ENCODE measurements around the gene SMIM41. TPM values are rescaled to one million over a fixed set of nuclear protein-coding genes. Genes with fewer than 3 reads are reported as not detected.

Gene SMIM41
- polyA plus RNA-seq, 1 donor (not counting 4 experiments of a cell fraction or from before 2014, with no cell fraction given): not detected

DNA sequence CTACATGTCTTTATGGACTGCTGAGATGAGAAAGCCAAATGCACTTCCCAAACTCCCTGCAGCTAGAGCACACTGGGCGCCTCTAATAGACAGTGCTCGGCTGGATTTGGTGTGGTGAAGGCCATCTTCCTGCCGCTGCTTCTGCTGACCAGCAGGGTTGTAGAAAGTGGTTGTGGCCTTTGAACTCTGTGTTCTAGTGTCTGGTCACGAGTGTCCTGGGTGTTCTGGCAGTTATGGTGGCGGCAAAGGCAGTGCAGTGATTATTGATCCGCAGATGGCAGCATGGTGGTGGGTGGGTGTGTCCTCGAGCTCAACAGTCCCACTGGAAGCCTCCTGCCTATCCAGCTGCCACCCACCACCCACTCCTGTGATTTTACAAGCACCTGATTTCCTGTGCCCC, 43.4 kb downstream of the SMIM41 start:
- no peak overlapping the region for H3K27ac ChIP-seq (ENCODE audit: control insufficient read depth, insufficient read depth, low read length)
- DNase-seq (ENCODE audit: low read depth, low spot score) (no peak), FAIRE-seq (no peak)
- no peaks in the 10 kb centered on the region for H3K36me3 ChIP-seq (ENCODE audit: control insufficient read depth in 2 of 2, extremely low read depth in 1 of 2, insufficient read depth in 2 of 2, low read length in 2 of 2)
- H3K27me3 ChIP-seq (ENCODE audit: control insufficient read depth, extremely low read depth, insufficient read depth, low read length): peaks cover 13% of the 10 kb centered on the region
- no peaks in the 10 kb centered on the region for H3K79me2 ChIP-seq (ENCODE audit: control insufficient read depth, insufficient read depth, low read length)
- H3K4me3 ChIP-seq (ENCODE audit: control insufficient read depth in 2 of 3, extremely low read depth in 1 of 3, insufficient read depth in 2 of 3, low read depth in 1 of 3, low read length in 3 of 3): no peak overlapping the region
- no peaks in the 10 kb centered on the region for H3K9me3 ChIP-seq (ENCODE audit: control insufficient read depth, low read depth, low read length)
- H3K9me1 ChIP-seq (ENCODE audit: control insufficient read depth, extremely low read depth, insufficient read depth, low read length): no peaks in the 10 kb centered on the region
- peaks cover 23% of the 10 kb centered on the region for H3K4me1 ChIP-seq (ENCODE audit: control insufficient read depth, extremely low read depth, insufficient read depth, low read length)
- H3K4me2 ChIP-seq (ENCODE audit: control insufficient read depth, extremely low read depth, insufficient read depth, low read depth, low read length): no peak overlapping the region
- dilution Hi-C loops (cut with MboI; ENCODE audit: extremely low pct_ligation_motif_present, low sequenced_read_pairs): no loop called here
- TF ChIP-seq EZH2 (IDR thresholded peaks at IDR 0.05; ENCODE audit: low read length) (no peak), CTCF (optimal IDR thresholded peaks at IDR 0.05 in 1 of 3, IDR thresholded peaks at IDR 0.05 in 1 of 3, conservative IDR thresholded peaks at IDR 0.05 in 1 of 3; ENCODE audit: extremely low read depth in 1 of 3, insufficient read depth in 2 of 3, low read length in 3 of 3) (no peak)
- no peak overlapping the region for H3K9ac ChIP-seq (ENCODE audit: control insufficient read depth, extremely low read depth, insufficient read depth, low read length)
- H4K20me1 ChIP-seq (ENCODE audit: control insufficient read depth, extremely low read depth, insufficient read depth, low read length): no peaks in the 10 kb centered on the region
- H2AFZ ChIP-seq (ENCODE audit: control insufficient read depth, low read length): no peak overlapping the region

DNA sequence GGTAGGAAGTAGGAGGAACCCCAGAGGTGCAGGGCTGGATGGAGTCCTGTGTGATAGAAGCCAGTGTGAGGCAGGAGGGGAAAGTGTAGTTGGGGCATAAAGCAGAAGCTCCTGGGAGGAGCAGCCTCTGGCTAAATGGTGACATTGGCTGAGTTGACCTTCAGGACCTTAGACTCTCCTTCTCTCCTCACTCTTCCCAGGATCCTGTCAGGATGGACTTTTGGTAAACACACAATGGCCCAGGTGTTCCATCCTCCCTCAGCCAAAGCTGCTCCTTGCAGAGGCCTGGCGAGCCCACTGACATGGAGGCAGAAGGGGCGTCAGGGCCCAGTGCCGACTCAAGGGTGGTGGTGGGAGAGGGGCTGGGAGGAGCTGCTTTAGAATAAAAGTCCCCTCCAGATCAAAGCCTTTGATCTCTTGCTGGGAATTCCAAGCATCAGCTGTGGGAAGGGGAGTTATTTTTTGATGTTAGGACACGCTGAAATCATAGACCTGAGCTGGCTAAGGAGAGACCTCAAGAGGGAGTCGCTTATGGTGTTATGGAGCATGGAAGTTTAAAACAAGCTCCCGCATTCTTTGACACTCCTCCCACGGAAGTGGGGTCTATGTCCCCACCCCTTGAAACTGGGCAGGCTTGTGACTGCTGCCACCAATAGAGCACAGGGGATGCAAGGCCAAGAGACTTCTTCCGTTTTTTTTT, 44.1 kb downstream of the SMIM41 start:
- TF ChIP-seq CTCF (optimal IDR thresholded peaks at IDR 0.05 in 1 of 3, IDR thresholded peaks at IDR 0.05 in 1 of 3, conservative IDR thresholded peaks at IDR 0.05 in 1 of 3; ENCODE audit: extremely low read depth in 1 of 3, insufficient read depth in 2 of 3, low read length in 3 of 3): no peak
- no peak for TF ChIP-seq EZH2 (IDR thresholded peaks at IDR 0.05; ENCODE audit: low read length)
- Histone ChIP-seq H2AFZ (ENCODE audit: control insufficient read depth, low read length) (no peak overlapping the region), H3K9me1 (ENCODE audit: control insufficient read depth, extremely low read depth, insufficient read depth, low read length) (no peaks in the 10 kb centered on the region), H3K4me1 (ENCODE audit: control insufficient read depth, extremely low read depth, insufficient read depth, low read length) (peaks cover 17% of the 10 kb centered on the region), H3K4me3 (ENCODE audit: control insufficient read depth in 2 of 3, extremely low read depth in 1 of 3, insufficient read depth in 2 of 3, low read depth in 1 of 3, low read length in 3 of 3) (no peak overlapping the region), H3K27me3 (ENCODE audit: control insufficient read depth, extremely low read depth, insufficient read depth, low read length) (peaks cover 13% of the 10 kb centered on the region), H3K27ac (ENCODE audit: control insufficient read depth, insufficient read depth, low read length) (no peak overlapping the region), H3K9me3 (ENCODE audit: control insufficient read depth, low read depth, low read length) (no peaks in the 10 kb centered on the region), H3K9ac (ENCODE audit: control insufficient read depth, extremely low read depth, insufficient read depth, low read length) (no peak overlapping the region), H3K79me2 (ENCODE audit: control insufficient read depth, insufficient read depth, low read length) (no peaks in the 10 kb centered on the region), H3K36me3 (ENCODE audit: control insufficient read depth in 2 of 2, extremely low read depth in 1 of 2, insufficient read depth in 2 of 2, low read length in 2 of 2) (no peaks in the 10 kb centered on the region), H3K4me2 (ENCODE audit: control insufficient read depth, extremely low read depth, insufficient read depth, low read depth, low read length) (no peak overlapping the region), H4K20me1 (ENCODE audit: control insufficient read depth, extremely low read depth, insufficient read depth, low read length) (no peaks in the 10 kb centered on the region)
- dilution Hi-C loops (cut with MboI; ENCODE audit: extremely low pct_ligation_motif_present, low sequenced_read_pairs): no loop called here
- FAIRE-seq (no peak), DNase-seq (ENCODE audit: low read depth, low spot score) (no peak)

All from keratinocyte (primary cell).